Pancreas (tissue), 10 donors: Measurements from ENCODE around the gene MSI2. TPM values are rescaled to one million over a fixed set of nuclear protein-coding genes. Genes with fewer than 3 reads are reported as not detected.

Source experiments
- ATAC-seq, 4 donors: fragments of 200-7000 bp; cut with Tn5 transposase; one replicate each; pipeline versions ENCODE4 v1.8.0 to v1.9.1; 2020; ENCODE audit warnings: mild to moderate bottlenecking in 4 of 4, moderate library complexity in 4 of 4
- DNase-seq, 6 donors: peaks; one replicate each; pipeline ENCODE4 v3.0.0-alpha.2; 2020
- FAIRE-seq: peaks from 2 replicates; lab custom pipeline; 2012; peaks lifted over from hg19 to GRCh38; lab: Jason Lieb, UNC
- H3K27ac ChIP-seq, 4 donors: fragments of 200-600 bp; sonication (generic); 1 replicate in 3 of 4; 2 replicates in 1 of 4; pipeline versions ENCODE4 v1.5.0 to v1.8.0; 2020
- H3K27me3 ChIP-seq, 4 donors: fragments of 200-600 bp; one replicate each; pipeline ENCODE4 v1.8.0; 2021
- H3K36me3 ChIP-seq, 3 donors: fragments of 200-600 bp; sonication (generic) in 1 of 3; one replicate each; pipeline versions ENCODE4 v1.5.0 to v1.8.0; 2020 to 2021
- H3K4me1 ChIP-seq, 3 donors: fragments of 200-600 bp; one replicate each; pipeline ENCODE4 v1.8.0; 2021
- H3K4me3 ChIP-seq, 4 donors: fragments of 200-600 bp; sonication (generic) in 2 of 4; one replicate each; pipeline versions ENCODE4 v1.5.0 to v1.8.0; 2020 to 2021
- H3K9me3 ChIP-seq, 4 donors: fragments of 200-600 bp; one replicate each; pipeline ENCODE4 v1.8.0; 2021
- WGBS, 2 donors: extraction: QIAGEN DNeasy Blood & Tissue Kit; methylation state at CpG; one replicate each; pipeline ENCODE4 v1.1.7; 2013; 5-methylcytosine and 5-hydroxymethylcytosine counted together
- intact Hi-C, 3 donors: fragments of 100-400 bp; cut with DNase I; formaldehyde crosslinking; loops; one replicate each; pipeline versions ENCODE4 v1.11.1 to v1.14.2; 2022
- polyA plus RNA-seq, 2 donors: library from polyadenylated mRNA; stranded (reverse); fragments of 200-250 nt; gene quantifications; one replicate each; pipeline ENCODE4 v1.2.3, GENCODE V29; 2013
- total RNA-seq, 6 donors: library from RNA; stranded (reverse); fragmentation: NEBNext Ultra II Directional in 4 of 6; extraction: Animal tissue kit (Norgen Biotek cat#: 25700) in 4 of 6; gene quantifications; one replicate each; pipeline versions ENCODE4 v1.2.1 to v1.2.4, GENCODE V29; 2021 to 2023
- TF ChIP-seq, protein P1 (sequence below), 4 donors: fragments of 200-600 bp; sonication (generic) in 3 of 4; IDR thresholded peaks; one replicate each; pipeline versions ENCODE4 v1.5.0 to v1.8.0; 2021; ENCODE audit warnings: antibody characterized with exemption in 4 of 4
- donor health status: healthy with polysubstance abuse.
- donor health status: DM: no; HTN: no; CAD: no; lungs with moderate emphysema.
- donor health status: DM: no; HTN: no; CAD: no.
- donor health status: control.
- donor health status: control.
- donor health status: Bipolar disorder and iron deficiency.
- donor health status: DM: yes; HTN: yes; CAD: no.
- donor health status: DM: no; HTN: no; CAD: no.
- donor health status: DM: no; HTN: no; CAD: no.
- donor health status: DM: yes; HTN: yes; CAD: no.

MSI2 gene
- total and polyA plus RNA-seq, 8 donors = 10.4 to 48.9 (median 30.1) TPM

DNA sequence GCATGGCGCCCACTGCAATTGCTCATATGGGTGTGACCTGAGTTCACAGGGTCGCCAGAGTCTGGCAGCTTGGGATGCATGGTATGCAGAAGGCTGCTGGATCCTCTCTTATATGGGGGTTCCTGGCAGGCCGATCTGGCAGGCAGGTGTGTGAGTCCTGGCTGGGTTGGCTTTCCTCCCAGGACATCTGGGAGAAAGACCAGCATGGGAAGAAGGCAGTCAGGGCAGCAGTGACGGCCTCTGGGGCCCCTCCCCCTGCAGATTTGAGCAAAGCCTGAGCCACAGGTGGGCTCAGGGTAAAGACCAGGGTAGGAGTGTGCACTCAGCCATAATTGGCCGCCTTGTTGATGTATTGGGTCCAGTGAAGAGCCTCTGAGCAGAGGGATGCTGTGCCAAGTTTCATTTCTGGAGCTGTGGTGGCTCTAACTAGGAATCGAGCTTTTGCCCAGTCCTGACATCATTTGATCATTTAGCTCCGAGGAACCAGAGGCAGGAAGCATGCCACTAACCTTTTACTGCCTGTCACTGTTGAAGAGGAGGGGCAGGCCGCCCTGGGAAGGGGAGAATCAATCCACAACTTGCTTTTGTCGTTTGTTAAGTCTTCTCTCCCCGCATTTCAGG is 314.5 kb downstream of the MSI2 start:
- H3K36me3 ChIP-seq = no peaks in the 10 kb centered on the region
- no peak overlapping the region for H3K27ac ChIP-seq
- ATAC-seq (peak in 2 of 4 donors; percentile 46 to 60), DNase-seq (no peak), FAIRE-seq (no peak)
- TF ChIP-seq, protein P1, sequence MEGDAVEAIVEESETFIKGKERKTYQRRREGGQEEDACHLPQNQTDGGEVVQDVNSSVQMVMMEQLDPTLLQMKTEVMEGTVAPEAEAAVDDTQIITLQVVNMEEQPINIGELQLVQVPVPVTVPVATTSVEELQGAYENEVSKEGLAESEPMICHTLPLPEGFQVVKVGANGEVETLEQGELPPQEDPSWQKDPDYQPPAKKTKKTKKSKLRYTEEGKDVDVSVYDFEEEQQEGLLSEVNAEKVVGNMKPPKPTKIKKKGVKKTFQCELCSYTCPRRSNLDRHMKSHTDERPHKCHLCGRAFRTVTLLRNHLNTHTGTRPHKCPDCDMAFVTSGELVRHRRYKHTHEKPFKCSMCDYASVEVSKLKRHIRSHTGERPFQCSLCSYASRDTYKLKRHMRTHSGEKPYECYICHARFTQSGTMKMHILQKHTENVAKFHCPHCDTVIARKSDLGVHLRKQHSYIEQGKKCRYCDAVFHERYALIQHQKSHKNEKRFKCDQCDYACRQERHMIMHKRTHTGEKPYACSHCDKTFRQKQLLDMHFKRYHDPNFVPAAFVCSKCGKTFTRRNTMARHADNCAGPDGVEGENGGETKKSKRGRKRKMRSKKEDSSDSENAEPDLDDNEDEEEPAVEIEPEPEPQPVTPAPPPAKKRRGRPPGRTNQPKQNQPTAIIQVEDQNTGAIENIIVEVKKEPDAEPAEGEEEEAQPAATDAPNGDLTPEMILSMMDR (IDR thresholded peaks at IDR 0.05) = no peak
- no peaks in the 10 kb centered on the region for H3K27me3 ChIP-seq
- intact Hi-C loops = no loop called here
- H3K4me3 ChIP-seq = no peak overlapping the region
- H3K4me1 ChIP-seq = no peaks in the 10 kb centered on the region
- WGBS, 2 donors = 60 to 61% methylated on average over 10 of the region's 10 CpGs
- H3K9me3 ChIP-seq = no peaks in the 10 kb centered on the region

DNA sequence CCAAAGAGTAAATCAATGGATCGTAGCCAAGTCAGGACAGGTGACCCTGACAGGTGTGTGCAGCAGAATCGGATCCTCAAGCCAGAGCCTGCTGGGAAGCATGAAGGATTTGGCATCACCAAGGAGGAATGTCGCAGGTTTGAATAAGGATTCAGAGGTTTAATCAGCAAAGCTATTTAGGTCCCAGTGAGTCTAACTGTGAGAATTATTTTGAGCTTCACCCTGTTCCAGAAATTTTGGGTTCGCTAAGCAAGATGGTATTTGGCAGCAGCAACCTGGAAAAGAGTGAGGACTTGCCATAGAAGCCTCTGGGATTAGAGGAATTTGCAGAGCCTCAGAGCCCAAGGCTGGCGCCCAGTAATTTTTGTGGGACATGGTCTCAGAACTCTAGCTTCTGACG is 315.7 kb downstream of the MSI2 start:
- H3K4me1 ChIP-seq = no peaks in the 10 kb centered on the region
- no peak for FAIRE-seq
- no peaks in the 10 kb centered on the region for H3K27me3 ChIP-seq
- 55 to 57% methylated on average over 6 of the region's 6 CpGs for WGBS, 2 donors
- TF ChIP-seq, protein P1 (IDR thresholded peaks at IDR 0.05) = no peak
- H3K27ac ChIP-seq = no peak overlapping the region
- no peak for DNase-seq
- no peaks in the 10 kb centered on the region for H3K9me3 ChIP-seq
- no peak overlapping the region for H3K4me3 ChIP-seq
- H3K36me3 ChIP-seq = no peaks in the 10 kb centered on the region
- no peak for ATAC-seq
- intact Hi-C loops = no loop called here

DNA sequence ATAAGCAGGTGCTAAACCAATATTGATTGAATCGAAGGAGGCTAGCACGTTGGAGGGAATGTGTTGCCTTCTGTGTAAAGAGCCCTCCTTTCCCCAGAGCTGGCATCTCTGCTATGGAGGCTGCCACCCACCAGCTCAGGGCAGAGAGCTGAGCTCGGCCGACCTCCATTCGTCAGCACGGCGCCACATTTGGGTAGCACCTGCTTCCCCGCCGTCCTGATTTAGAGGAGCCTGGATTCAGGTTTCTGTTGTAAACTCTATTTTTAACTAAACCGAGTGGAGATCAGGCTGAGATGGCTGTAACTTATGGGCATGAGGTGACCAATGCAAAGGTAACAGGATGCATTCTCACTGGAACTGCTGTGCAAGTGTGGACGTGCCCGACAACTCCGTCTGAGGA is 316.3 kb downstream of the MSI2 start:
- Histone ChIP-seq H3K4me3 (no peak overlapping the region), H3K9me3 (no peaks in the 10 kb centered on the region), H3K36me3 (no peaks in the 10 kb centered on the region), H3K27me3 (no peaks in the 10 kb centered on the region), H3K27ac (no peak overlapping the region), H3K4me1 (no peaks in the 10 kb centered on the region)
- FAIRE-seq (no peak), DNase-seq (no peak), ATAC-seq (no peak)
- WGBS, 2 donors = 85 to 89% methylated on average over 13 of the region's 13 CpGs
- intact Hi-C loops = no loop called here
- TF ChIP-seq, protein P1 (IDR thresholded peaks at IDR 0.05) = no peak

GRCh38 chr17:57574040-57574513 is 317.8 kb downstream of the MSI2 start:
- WGBS, 2 donors = 78 to 79% methylated on average over 4 of the region's 4 CpGs
- H3K36me3 ChIP-seq = no peaks in the 10 kb centered on the region
- H3K9me3 ChIP-seq = no peaks in the 10 kb centered on the region
- no peak for FAIRE-seq
- TF ChIP-seq, protein P1 (IDR thresholded peaks at IDR 0.05) = no peak
- H3K27me3 ChIP-seq = no peaks in the 10 kb centered on the region
- intact Hi-C loops = no loop called here
- H3K4me3 ChIP-seq = no peak overlapping the region
- H3K27ac ChIP-seq = no peak overlapping the region
- no peak for DNase-seq
- peak in 2 of 4 donors; percentile 17 to 39 for ATAC-seq
- no peaks in the 10 kb centered on the region for H3K4me1 ChIP-seq

DNA sequence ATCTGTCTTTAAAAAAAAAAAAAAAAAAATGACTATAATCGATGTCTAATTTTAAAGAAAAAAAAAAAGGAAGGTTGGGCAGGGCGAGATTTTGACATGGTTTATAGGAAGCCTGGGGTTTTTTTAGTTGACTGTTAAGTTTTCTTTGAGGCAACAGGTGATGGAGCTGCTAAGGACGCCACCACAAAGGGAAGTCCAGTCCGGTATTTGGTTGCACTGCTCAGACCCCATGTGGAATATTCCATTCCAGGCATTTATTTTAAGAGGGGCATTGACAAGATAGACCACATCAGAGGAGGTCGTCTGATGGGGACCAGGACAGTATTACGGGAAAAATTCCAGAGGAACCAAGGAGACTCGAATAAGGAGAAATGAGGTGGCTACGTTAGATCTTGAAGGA is 320.4 kb downstream of the MSI2 start:
- ATAC-seq (no peak), DNase-seq (no peak), FAIRE-seq (no peak)
- no peaks in the 10 kb centered on the region for H3K36me3 ChIP-seq
- no peaks in the 10 kb centered on the region for H3K9me3 ChIP-seq
- TF ChIP-seq, protein P1 (IDR thresholded peaks at IDR 0.05) = no peak
- H3K27ac ChIP-seq = no peak overlapping the region
- intact Hi-C loops = no loop called here
- no peaks in the 10 kb centered on the region for H3K27me3 ChIP-seq
- H3K4me1 ChIP-seq = no peaks in the 10 kb centered on the region
- no peak overlapping the region for H3K4me3 ChIP-seq
- WGBS, 2 donors = 91 to 96% methylated on average over 8 of the region's 8 CpGs
